Medulla oblongata (tissue), 1 donor: Measurements from ENCODE around the gene DAPK3.

Experiments used
- DNase-seq: peaks from one replicate; pipeline ENCODE4 v3.0.0-alpha.2; 2015; ENCODE audit errors: extremely low spot score

The DAPK3 gene

DNA sequence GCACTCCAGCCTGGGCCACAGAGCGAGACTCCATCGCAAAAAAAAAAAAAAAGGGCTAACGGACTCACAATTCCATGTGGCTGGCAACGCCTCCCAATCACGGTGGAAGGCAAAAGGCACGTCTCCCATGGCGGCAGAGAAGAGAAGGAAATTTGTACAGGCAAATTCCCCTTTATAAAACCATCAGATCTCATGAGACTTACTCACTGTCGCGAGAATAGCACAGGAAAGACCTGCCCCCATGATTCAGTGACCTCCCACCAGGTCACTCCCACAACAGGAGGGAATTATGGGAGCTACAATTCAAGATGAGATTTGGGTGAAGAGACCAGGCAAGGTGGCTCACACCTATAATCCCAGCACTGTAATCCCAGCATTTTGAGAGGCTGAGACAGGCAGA lies 56.7 kb downstream of the DAPK3 start:
- no peak for DNase-seq

DNA sequence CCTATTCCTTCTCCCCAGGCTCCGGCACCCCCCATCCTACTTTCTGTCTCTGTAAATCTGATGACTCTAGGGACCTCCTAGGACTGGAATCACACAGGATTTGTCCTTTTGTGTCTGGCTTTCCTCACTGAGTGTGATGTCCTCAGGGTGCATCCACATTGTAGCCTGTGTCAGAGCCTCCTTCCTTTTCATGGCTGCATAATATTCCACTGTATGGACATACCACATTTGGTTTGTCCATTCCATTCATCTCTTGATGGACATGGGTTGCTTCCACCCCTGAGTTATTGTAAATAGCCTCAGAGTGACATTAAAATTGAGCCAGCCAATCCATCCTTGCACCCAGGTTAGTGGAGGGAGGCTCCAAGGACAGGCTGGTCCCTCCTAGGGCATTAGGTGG lies 60.8 kb downstream of the DAPK3 start:
- no peak for DNase-seq
